IMR-90 (cell line): ENCODE data around the gene CCDC12. TPM values are rescaled to one million over a fixed set of nuclear protein-coding genes. Genes with fewer than 3 reads are reported as not detected.

Experiments
- ATAC-seq: fragments of 200-7000 bp; cut with Tn5 transposase; 2 replicates; pipeline ENCODE4 v1.9.1; 2020; ENCODE audit warnings: low read depth, mild to moderate bottlenecking, moderate library complexity
- BruUV-seq: library from RNA; stranded (reverse); fragments of 400-500 nt; replicated peaks from 2 replicates; lab custom pipeline; 2021; lab: Mats Ljungman, UMichigan
- CTCF ChIA-PET: fragments of 300-600 bp; formaldehyde crosslinking; extraction: SDS; loops from one replicate; lab custom pipeline; 2021; ENCODE audit warnings: antibody characterized with exemption; lab: Yijun Ruan, JAX
- POLR2A ChIA-PET: fragments of 300-600 bp; sonication (Branson Sonifier 250); formaldehyde crosslinking; loops from one replicate; lab custom pipeline; 2022; ENCODE audit warnings: antibody characterized with exemption; ENCODE audit not compliant: unreplicated experiment; lab: Charles Lee
- DNase-seq: peaks from one replicate; pipeline ENCODE4 v3.0.0; 2013
- H2AFZ ChIP-seq: replicated peaks from 2 replicates; pipeline ENCODE3; 2013; ENCODE audit warnings: low read length, mild to moderate bottlenecking; ENCODE audit not compliant: poor library complexity
- H2AK5ac ChIP-seq: 2 replicates; pipeline ENCODE4 v1.6.1; 2013; ENCODE audit warnings: low read depth, low read length, inconsistent platforms
- H2AK9ac ChIP-seq: replicated peaks from 2 replicates; pipeline ENCODE3; 2013; ENCODE audit warnings: mild to moderate bottlenecking, low read depth, low read length, moderate library complexity; ENCODE audit not compliant: poor library complexity
- H2BK120ac ChIP-seq: 2 replicates; pipeline ENCODE4 v1.6.1; 2013; ENCODE audit warnings: low read depth, low read length, inconsistent platforms
- H2BK15ac ChIP-seq: 3 replicates; pipeline ENCODE4 v1.6.1; 2013; ENCODE audit warnings: low read depth, low read length, inconsistent platforms
- H2BK20ac ChIP-seq: 2 replicates; pipeline ENCODE4 v1.6.1; 2013; ENCODE audit warnings: low read depth, mild to moderate bottlenecking, inconsistent platforms, low read length, moderate library complexity
- H2BK5ac ChIP-seq: 2 replicates; pipeline ENCODE4 v1.6.1; 2013; ENCODE audit warnings: mild to moderate bottlenecking, low read depth, low read length, inconsistent platforms; ENCODE audit not compliant: poor library complexity, severe bottlenecking
- H3K14ac ChIP-seq: replicated peaks from 2 replicates; pipeline ENCODE4 v1.6.1; 2013; ENCODE audit warnings: low read depth, low read length, inconsistent platforms
- H3K18ac ChIP-seq: 2 replicates; pipeline ENCODE4 v1.6.1; 2013; ENCODE audit warnings: low read depth, low read length, control low read depth
- H3K23ac ChIP-seq: 2 replicates; pipeline ENCODE4 v1.6.1; 2013; ENCODE audit warnings: low read depth, low read length, inconsistent platforms
- H3K27ac ChIP-seq: 2 replicates; pipeline ENCODE4 v1.5.1; 2013; ENCODE audit warnings: mild to moderate bottlenecking, control low read depth, low read length; ENCODE audit not compliant: insufficient read depth
- H3K27me3 ChIP-seq: 2 replicates; pipeline ENCODE4 v1.6.1; 2013; ENCODE audit warnings: low read length; ENCODE audit not compliant: control insufficient read depth, insufficient read depth
- H3K36me3 ChIP-seq: 2 replicates; pipeline ENCODE4 v1.6.1; 2013; ENCODE audit warnings: low read length, mixed read lengths; ENCODE audit not compliant: control insufficient read depth, insufficient read depth
- H3K4ac ChIP-seq: 2 replicates; pipeline ENCODE4 v1.6.1; 2013; ENCODE audit warnings: low read depth, low read length, inconsistent platforms
- H3K4me1 ChIP-seq: 2 replicates; pipeline ENCODE4 v1.6.1; 2013; ENCODE audit warnings: low read length, mixed read lengths; ENCODE audit not compliant: control insufficient read depth, insufficient read depth
- H3K4me2 ChIP-seq: 2 replicates; pipeline ENCODE4 v1.6.1; 2013; ENCODE audit warnings: low read depth, mild to moderate bottlenecking, control low read depth, low read length, moderate library complexity
- H3K4me3 ChIP-seq: 2 replicates; pipeline ENCODE4 v1.5.1; 2013; ENCODE audit warnings: low read depth, mild to moderate bottlenecking, control low read depth, low read length, moderate library complexity; ENCODE audit not compliant: insufficient read depth
- H3K56ac ChIP-seq: 2 replicates; pipeline ENCODE4 v1.6.1; 2013; ENCODE audit warnings: low read length, inconsistent platforms; ENCODE audit not compliant: insufficient read depth; ENCODE audit errors: extremely low read depth
- H3K79me1 ChIP-seq, 2 experiments: 2 replicates each; pipeline ENCODE4 v1.6.1; 2013; ENCODE audit warnings: low read length in 2 of 2, inconsistent platforms in 1 of 2, low read depth in 1 of 2
- H3K9ac ChIP-seq: 2 replicates; pipeline ENCODE4 v1.6.1; 2013; ENCODE audit warnings: low read depth, low read length, control low read depth
- H3K9me1 ChIP-seq: 2 replicates; pipeline ENCODE4 v1.6.1; 2013; ENCODE audit warnings: low read length, inconsistent platforms; ENCODE audit not compliant: insufficient read depth
- H3K9me3 ChIP-seq: 2 replicates; pipeline ENCODE4 v1.6.1; 2013; ENCODE audit warnings: low read length; ENCODE audit not compliant: control insufficient read depth, insufficient read depth
- H4K20me1 ChIP-seq: 2 replicates; pipeline ENCODE4 v1.6.1; 2013; ENCODE audit warnings: low read length, inconsistent platforms; ENCODE audit not compliant: insufficient read depth
- H4K5ac ChIP-seq: 2 replicates; pipeline ENCODE4 v1.6.1; 2013; ENCODE audit warnings: mild to moderate bottlenecking, low read depth, low read length, control low read depth
- H4K8ac ChIP-seq, 2 experiments: 2 replicates each; pipeline ENCODE4 v1.6.1; 2013; ENCODE audit warnings: low read depth in 2 of 2, low read length in 2 of 2, control low read depth in 1 of 2, inconsistent platforms in 1 of 2
- H4K91ac ChIP-seq: 2 replicates; pipeline ENCODE4 v1.6.1; 2013; ENCODE audit warnings: low read depth, low read length, inconsistent platforms; ENCODE audit not compliant: insufficient read depth
- BHLHE40 ChIP-seq: fragments of 150-350 bp; IDR thresholded peaks from 2 replicates; pipeline ENCODE4 v1.6.1; 2016; ENCODE audit warnings: mild to moderate bottlenecking, low read depth, low read length
- CTCF ChIP-seq: conservative IDR thresholded peaks from 2 replicates; pipeline ENCODE4 v1.5.1; 2012; ENCODE audit warnings: mild to moderate bottlenecking, low read depth, low read length, improper control_type of control experiment
- ELK1 ChIP-seq: fragments of 150-350 bp; IDR thresholded peaks from 2 replicates; pipeline ENCODE4 v1.6.1; 2016; ENCODE audit warnings: low read depth, mild to moderate bottlenecking, low read length, moderate library complexity, borderline replicate concordance
- FOS ChIP-seq: fragments of 150-350 bp; IDR thresholded peaks from 2 replicates; pipeline ENCODE4 v1.6.1; 2016; ENCODE audit warnings: low read depth, low read length
- MAFK ChIP-seq: IDR thresholded peaks from 2 replicates; pipeline ENCODE4 v1.6.1; 2012; ENCODE audit warnings: low read depth, low read length, improper control_type of control experiment
- MAZ ChIP-seq: IDR thresholded peaks from 2 replicates; pipeline ENCODE4 v1.6.1; 2012; ENCODE audit warnings: low read depth, mild to moderate bottlenecking, low read length, improper control_type of control experiment, moderate library complexity, borderline replicate concordance
- NFE2L2 ChIP-seq: fragments of 150-350 bp; IDR thresholded peaks from 2 replicates; pipeline ENCODE4 v1.6.1; 2016; ENCODE audit warnings: low read depth, mild to moderate bottlenecking, low read length
- RCOR1 ChIP-seq: IDR thresholded peaks from 2 replicates; pipeline ENCODE4 v1.6.1; 2012; ENCODE audit warnings: mild to moderate bottlenecking, low read length, improper control_type of control experiment; ENCODE audit not compliant: insufficient replicate concordance
- RFX5 ChIP-seq: IDR thresholded peaks from 2 replicates; pipeline ENCODE4 v1.8.0; 2012; ENCODE audit warnings: low read depth, mild to moderate bottlenecking, low read length, moderate library complexity
- WGBS, 2 experiments: methylation state at CpG; one replicate each; pipeline versions ENCODE4 v1.1.5 to v1.1.7; 2013; ENCODE audit warnings: missing lambda C conversion rate in 2 of 2; ENCODE audit not compliant: insufficient read length in 1 of 2; ENCODE audit errors: extremely low coverage in 2 of 2; 5-methylcytosine and 5-hydroxymethylcytosine counted together
- dilution Hi-C: fragments of 300-500 bp; cut with HindIII; formaldehyde crosslinking; loops from one replicate; pipeline ENCODE4 v1.14.3; 2018; ENCODE audit warnings: low sequenced_read_pairs; ENCODE audit not compliant: unreplicated experiment
- in situ Hi-C: fragments of 300-500 bp; cut with MboI; formaldehyde crosslinking; loops from 3 replicates; pipeline ENCODE4 v1.14.3; 2019; ENCODE audit warnings: low sequenced_read_pairs, inconsistent platforms, mixed read lengths
- intact Hi-C: fragments of 100-400 bp; cut with micrococcal nuclease; formaldehyde crosslinking; loops from 2 replicates; pipeline ENCODE4 v1.10.0; 2022
- polyA plus RNA-seq, 3 experiments: library from polyadenylated mRNA; depleted of rRNA; stranded (reverse); fragments of >200 nt; gene quantifications; 2 replicates each; pipeline ENCODE4 v1.2.3, GENCODE V29; 2012; ENCODE audit warnings: low replicate concordance in 1 of 3
- total RNA-seq: library from RNA; depleted of rRNA; stranded (reverse); fragments of >200 nt; gene quantifications from 2 replicates; pipeline ENCODE4 v1.2.3, GENCODE V29; 2012

CCDC12 gene
- total and polyA plus RNA-seq, 2 of the 4 experiments (the other 2 are of a cell fraction) = 15.2 to 35.1 TPM

- no peak for ATAC-seq
These were observed 30.5 kb upstream of the CCDC12 start for GRCh38 chr3:47007001-47007400.

More at GRCh38 chr3:47007001-47007400, 30.5 kb upstream of the CCDC12 start:
- no peak overlapping the region for H2BK5ac ChIP-seq
- H4K20me1 ChIP-seq = no peaks in the 10 kb centered on the region; the same call in 1 of the 2 replicates
- H3K4ac ChIP-seq = no peak overlapping the region
- H2BK15ac ChIP-seq = no peak overlapping the region
- H2AK9ac ChIP-seq = peak overlapping the region; percentile 78
- H3K79me1 ChIP-seq = peaks cover 0 to 8% of the 10 kb centered on the region in 2 experiments; a peak in 1 of 4 replicates
- H3K18ac ChIP-seq = no peak overlapping the region
- H3K27ac ChIP-seq = no peak overlapping the region
- H3K9me1 ChIP-seq = peaks cover 12% of the 10 kb centered on the region
- H4K5ac ChIP-seq = no peak overlapping the region
- no peak overlapping the region for H2AK5ac ChIP-seq
- no peak overlapping the region for H2AFZ ChIP-seq
- H2BK120ac ChIP-seq = no peak overlapping the region
- ChIA-PET CTCF (no interaction called here), POLR2A (interaction anchor here (0.5 kb wide), 1 partner anchor 77 kb away, joined by 4 read pairs; no protein-coding TSS in a partner anchor)
- no peak for DNase-seq
- BruUV-seq = no TSS peak
- no peaks in the 10 kb centered on the region for H3K27me3 ChIP-seq
- no peak overlapping the region for H3K56ac ChIP-seq
- no peaks in the 10 kb centered on the region for H3K9me3 ChIP-seq
- no peak overlapping the region for H2BK20ac ChIP-seq
- H4K91ac ChIP-seq = no peak overlapping the region
- in situ Hi-C loops (no loop called here), dilution Hi-C loops (no loop called here), intact Hi-C loops (no loop called here)
- no peak overlapping the region for H3K9ac ChIP-seq
- H3K23ac ChIP-seq = no peak overlapping the region
- no peak overlapping the region for H3K4me2 ChIP-seq
- peaks cover 8% of the 10 kb centered on the region for H3K4me1 ChIP-seq
- H3K36me3 ChIP-seq = peaks cover 6% of the 10 kb centered on the region; the same call in 1 of the 2 replicates
- H4K8ac ChIP-seq = no peak overlapping the region
- WGBS, 2 experiments = no CpG with 5 or more reads among the region's 3 CpGs
- H3K4me3 ChIP-seq = no peak overlapping the region
- TF ChIP-seq BHLHE40 (no peak), ELK1 (no peak), RFX5 (no peak), CTCF (no peak), MAFK (no peak), RCOR1 (no peak), NFE2L2 (no peak), MAZ (no peak), FOS (no peak)
- no peak overlapping the region for H3K14ac ChIP-seq
